Right lung (tissue), 5 donors: ENCODE measurements around the gene CENPH. TPM values are rescaled to one million over a fixed set of nuclear protein-coding genes. Genes with fewer than 3 reads are reported as not detected.
"Not testable (repeated sequence)": the region's sequence is repeated elsewhere in the genome, so short reads cannot be mapped to it uniquely, and the experiment has no call there.

ENCODE experiments used
- DNase-seq, 2 donors: peaks; one replicate each; pipeline ENCODE4 v3.0.0-alpha.2; 2013
- polyA plus RNA-seq, 5 donors: library from polyadenylated mRNA; unstranded; fragments of 120-200 nt; gene quantifications; one replicate each; pipeline versions ENCODE4 v1.2.1 to v1.2.3, GENCODE V29; 2013; ENCODE audit warnings: inconsistent platforms in 1 of 5, low replicate concordance in 1 of 5; ENCODE audit not compliant: insufficient read length in 5 of 5, insufficient read depth in 1 of 5

CENPH gene
- polyA plus RNA-seq, 5 donors, result 16.0 to 38.4 (median 26.1) TPM

- DNase-seq, result no peak
These were observed 53.0 kb downstream of the CENPH start for GRCh38 chr5:69242215-69242927.

GRCh38 chr5:69245031-69245430 lies 55.6 kb downstream of the CENPH start:
- no peak for DNase-seq

- no peak for DNase-seq
These were observed 58.6 kb downstream of the CENPH start for GRCh38 chr5:69248019-69248418.

GRCh38 chr5:69250593-69250992 lies 61.2 kb downstream of the CENPH start:
- DNase-seq, result no peak

GRCh38 chr5:69252437-69252836 lies 63.1 kb downstream of the CENPH start:
- DNase-seq, result no peak

- DNase-seq, result not testable (repeated sequence)
These were observed 66.6 kb downstream of the CENPH start for GRCh38 chr5:69255940-69256339.

- DNase-seq, result no peak
These were observed 68.2 kb downstream of the CENPH start for GRCh38 chr5:69257577-69257976.

Other genes starting within 250 kb of the CENPH start
- 10 to 100 TPM; 72.1 to 88.7 (median 80.2) TPM for gene SLC30A5, start 95.6 kb upstream of the CENPH start, polyA plus RNA-seq
- 100 to 1,000 TPM in 2 of 5 donors, 10 to 100 TPM in 3; 61.8 to 168 (median 86.5) TPM for gene CCNB1, start 22.4 kb upstream of the CENPH start, polyA plus RNA-seq
- 10 to 100 TPM; 33.3 to 39.8 (median 35.5) TPM for gene CDK7, start 45.3 kb downstream of the CENPH start, polyA plus RNA-seq
- 10 to 100 TPM in 4 of 5 donors, 1 to 10 TPM in 1; 10.0 to 13.9 (median 12.3) TPM for gene CCDC125, start 143.2 kb downstream of the CENPH start, polyA plus RNA-seq
- gene AK6, start 179.9 kb downstream of the CENPH start, polyA plus RNA-seq, result 10 to 100 TPM; 40.2 to 64.0 (median 59.4) TPM
- gene TAF9, start 179.9 kb downstream of the CENPH start, polyA plus RNA-seq, result 10 to 100 TPM; 50.6 to 66.3 (median 51.8) TPM
- gene RAD17, start 180.2 kb downstream of the CENPH start, polyA plus RNA-seq, result 10 to 100 TPM; 31.9 to 47.3 (median 40.4) TPM
- 10 to 100 TPM; 18.3 to 24.2 (median 19.0) TPM for gene MARVELD2, start 225.5 kb downstream of the CENPH start, polyA plus RNA-seq